Gastrocnemius medialis (tissue), 4 donors: ENCODE measurements around the gene TRAPPC3. TPM values are rescaled to one million over a fixed set of nuclear protein-coding genes. Genes with fewer than 3 reads are reported as not detected.

Source experiments
- ATAC-seq, 2 donors: fragments of 150-250 bp; one replicate each; pipeline ENCODE4 v1.9.1; 2016
- DNase-seq, 2 donors: peaks; one replicate each; pipeline ENCODE4 v3.0.0-alpha.2; 2019
- H3K27ac ChIP-seq, 4 donors: fragments of 200-600 bp; sonication (generic); 1 replicate in 1 of 4; 2 replicates in 3 of 4; pipeline ENCODE4 v1.5.1; 2016 to 2018; ENCODE audit warnings: mild to moderate bottlenecking in 2 of 4, moderate library complexity in 1 of 4
- H3K27me3 ChIP-seq, 3 donors: fragments of 200-600 bp; sonication (generic) in 2 of 3; 1 replicate in 1 of 3; 2 replicates in 2 of 3; pipeline versions ENCODE4 v1.5.1 to v1.6.0; 2016 to 2019; ENCODE audit warnings: mild to moderate bottlenecking in 1 of 3, moderate library complexity in 1 of 3
- H3K36me3 ChIP-seq, 2 donors: fragments of 200-600 bp; sonication (generic) in 1 of 2; one replicate each; pipeline ENCODE4 v1.5.1; 2017 to 2018
- H3K4me1 ChIP-seq, 2 donors: fragments of 200-600 bp; sonication (generic) in 1 of 2; one replicate each; pipeline ENCODE4 v1.5.1; 2016 to 2017; ENCODE audit warnings: mild to moderate bottlenecking in 2 of 2
- H3K4me3 ChIP-seq, 4 donors: fragments of 200-600 bp; sonication (generic) in 3 of 4; 1 replicate in 1 of 4; 2 replicates in 3 of 4; pipeline ENCODE4 v1.5.1; 2016 to 2019; ENCODE audit warnings: mild to moderate bottlenecking in 2 of 4
- H3K9me3 ChIP-seq, 3 donors: fragments of 200-600 bp; sonication (generic) in 2 of 3; 1 replicate in 1 of 3; 2 replicates in 2 of 3; pipeline ENCODE4 v1.5.1; 2016 to 2019
- POLR2A ChIP-seq, 2 donors: fragments of 450-650 bp; IDR thresholded peaks; one replicate each; pipeline ENCODE4 v1.6.1; 2017; ENCODE audit warnings: antibody characterized with exemption in 2 of 2, mild to moderate bottlenecking in 2 of 2, moderate library complexity in 2 of 2
- in situ Hi-C, 4 donors: fragments of 200-750 bp; cut with MboI; loops; one replicate each; pipeline versions ENCODE4 v1.15.0 to v1.8.0; 2017; ENCODE audit warnings: low sequenced_read_pairs in 4 of 4
- intact Hi-C: fragments of 100-400 bp; cut with DNase I; formaldehyde crosslinking; loops from one replicate; pipeline ENCODE4 v1.15.1; 2023; ENCODE audit warnings: low total_unique reads
- total RNA-seq, 4 donors: library from RNA; depleted of rRNA; stranded (reverse); fragments of >200 nt; gene quantifications; one replicate each; pipeline versions ENCODE4 v1.1.0 to v1.2.3, GENCODE V29; 2016
- TF ChIP-seq, protein P1 (sequence below), 5 experiments: fragments of 450-650 bp in 3 of 5; fragments of 200-600 bp in 2 of 5; sonication (generic) in 2 of 5; IDR thresholded peaks in 4 of 5; conservative IDR thresholded peaks in 1 of 5; 1 replicate in 4 of 5; 2 replicates in 1 of 5; pipeline ENCODE4 v1.5.1; 2016 to 2019; ENCODE audit warnings: antibody characterized with exemption in 5 of 5, mild to moderate bottlenecking in 3 of 5, moderate library complexity in 3 of 5

Gene TRAPPC3
- total RNA-seq, 4 donors from 2014 or later = 57.5 to 72.4 (median 63.5) TPM

DNA sequence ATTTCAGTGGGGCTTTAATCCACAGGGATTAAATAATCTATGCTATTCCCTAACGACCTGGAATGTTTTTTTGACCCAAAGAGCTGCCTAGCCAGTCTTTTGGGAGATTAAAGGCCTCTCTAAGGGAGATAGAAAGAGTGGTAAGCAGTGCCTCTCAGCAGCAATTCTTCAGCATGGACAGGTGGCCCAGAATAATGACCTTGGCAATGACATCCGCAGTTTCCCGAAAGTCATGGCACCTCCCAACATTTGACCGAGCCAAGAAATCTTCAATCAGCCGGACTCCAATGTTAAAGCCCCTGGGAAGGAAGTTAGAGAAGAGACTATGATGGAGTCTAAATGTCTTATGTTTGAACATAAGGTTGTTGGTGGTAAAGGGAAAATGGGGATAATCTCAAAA, 9.8 kb downstream of the TRAPPC3 start:
- in situ Hi-C loops = no loop called here

DNA sequence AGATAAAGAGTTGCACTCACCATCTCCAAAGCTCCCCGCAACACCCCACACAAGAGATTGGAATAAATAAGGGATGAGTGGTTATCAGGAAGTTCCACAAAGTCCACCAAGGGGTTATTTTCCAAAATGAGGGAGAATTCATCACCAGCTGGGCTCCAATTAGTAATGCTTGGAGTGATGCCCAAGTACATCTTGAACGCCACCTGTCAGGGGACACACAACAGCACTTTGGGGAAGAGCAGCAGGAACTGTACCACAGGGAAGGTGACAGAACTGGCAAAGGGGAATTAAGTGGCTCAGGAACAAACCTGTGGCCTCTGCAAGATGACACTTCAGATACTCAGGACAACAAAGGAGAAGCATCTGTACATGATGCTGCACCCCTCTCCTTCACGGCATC, 11.5 kb downstream of the TRAPPC3 start:
- Histone ChIP-seq H3K4me1 (peaks cover 28 to 58% of the 10 kb centered on the region in 2 donors), H3K27me3 (no peaks in the 10 kb centered on the region), H3K36me3 (peaks cover 0 to 36% of the 10 kb centered on the region in 2 donors), H3K9me3 (no peaks in the 10 kb centered on the region), H3K27ac (peak overlapping the region in 1 of 4 donors; percentile 15), H3K4me3 (no peak overlapping the region)
- ATAC-seq = no peak
- no peak for DNase-seq
- in situ Hi-C loops = no loop called here
- TF ChIP-seq POLR2A (IDR thresholded peaks at IDR 0.05) = no peak
- TF ChIP-seq, protein P1, sequence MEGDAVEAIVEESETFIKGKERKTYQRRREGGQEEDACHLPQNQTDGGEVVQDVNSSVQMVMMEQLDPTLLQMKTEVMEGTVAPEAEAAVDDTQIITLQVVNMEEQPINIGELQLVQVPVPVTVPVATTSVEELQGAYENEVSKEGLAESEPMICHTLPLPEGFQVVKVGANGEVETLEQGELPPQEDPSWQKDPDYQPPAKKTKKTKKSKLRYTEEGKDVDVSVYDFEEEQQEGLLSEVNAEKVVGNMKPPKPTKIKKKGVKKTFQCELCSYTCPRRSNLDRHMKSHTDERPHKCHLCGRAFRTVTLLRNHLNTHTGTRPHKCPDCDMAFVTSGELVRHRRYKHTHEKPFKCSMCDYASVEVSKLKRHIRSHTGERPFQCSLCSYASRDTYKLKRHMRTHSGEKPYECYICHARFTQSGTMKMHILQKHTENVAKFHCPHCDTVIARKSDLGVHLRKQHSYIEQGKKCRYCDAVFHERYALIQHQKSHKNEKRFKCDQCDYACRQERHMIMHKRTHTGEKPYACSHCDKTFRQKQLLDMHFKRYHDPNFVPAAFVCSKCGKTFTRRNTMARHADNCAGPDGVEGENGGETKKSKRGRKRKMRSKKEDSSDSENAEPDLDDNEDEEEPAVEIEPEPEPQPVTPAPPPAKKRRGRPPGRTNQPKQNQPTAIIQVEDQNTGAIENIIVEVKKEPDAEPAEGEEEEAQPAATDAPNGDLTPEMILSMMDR (IDR thresholded peaks at IDR 0.05 in 4 of 5, conservative IDR thresholded peaks at IDR 0.05 in 1 of 5) = no peak
- intact Hi-C loops = no loop called here

More for the DNA sequence above, 9.8 kb downstream of the TRAPPC3 start:
- TF ChIP-seq, protein P1 (IDR thresholded peaks at IDR 0.05 in 4 of 5, conservative IDR thresholded peaks at IDR 0.05 in 1 of 5) = no peak
- no peak for TF ChIP-seq POLR2A (IDR thresholded peaks at IDR 0.05)
- Histone ChIP-seq H3K36me3 (peaks cover 0 to 36% of the 10 kb centered on the region in 2 donors), H3K4me1 (peaks cover 32 to 65% of the 10 kb centered on the region in 2 donors), H3K27ac (peak overlapping the region in 2 of 4 donors; percentile 1 to 5), H3K9me3 (no peaks in the 10 kb centered on the region), H3K4me3 (no peak overlapping the region), H3K27me3 (no peaks in the 10 kb centered on the region)
- no peak for ATAC-seq
- intact Hi-C loops = no loop called here
- no peak for DNase-seq

DNA sequence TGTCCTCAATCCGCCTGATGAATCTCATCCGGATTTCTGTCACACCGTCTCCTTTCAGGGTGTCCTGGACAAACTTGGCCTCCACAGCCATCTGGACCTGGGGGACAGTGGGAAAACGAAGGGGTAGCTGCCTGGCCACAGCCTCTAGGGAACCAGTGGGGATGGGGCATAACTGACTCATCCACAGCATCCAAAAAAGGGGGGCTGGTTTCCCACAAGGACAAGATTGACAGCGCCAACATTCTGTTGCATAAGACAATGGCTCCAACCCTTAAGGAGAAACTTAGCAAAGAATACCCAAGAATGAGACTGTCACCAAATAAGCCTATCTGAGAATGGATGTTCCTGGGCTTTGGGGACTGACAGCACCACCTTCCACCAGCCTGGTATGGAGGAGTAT, 12.1 kb downstream of the TRAPPC3 start:
- ATAC-seq (peak in 1 of 2 donors; percentile 12), DNase-seq (no peak)
- peaks cover 25 to 52% of the 10 kb centered on the region in 2 donors for H3K4me1 ChIP-seq
- H3K27me3 ChIP-seq = no peaks in the 10 kb centered on the region
- intact Hi-C loops = no loop called here
- no peaks in the 10 kb centered on the region for H3K9me3 ChIP-seq
- H3K4me3 ChIP-seq = no peak overlapping the region
- in situ Hi-C loops = no loop called here
- peaks cover 0 to 36% of the 10 kb centered on the region in 2 donors for H3K36me3 ChIP-seq
- TF ChIP-seq, protein P1 (IDR thresholded peaks at IDR 0.05 in 4 of 5, conservative IDR thresholded peaks at IDR 0.05 in 1 of 5) = no peak
- no peak for TF ChIP-seq POLR2A (IDR thresholded peaks at IDR 0.05)
- H3K27ac ChIP-seq = peak overlapping the region; percentile 43 to 74 (median 64)

DNA sequence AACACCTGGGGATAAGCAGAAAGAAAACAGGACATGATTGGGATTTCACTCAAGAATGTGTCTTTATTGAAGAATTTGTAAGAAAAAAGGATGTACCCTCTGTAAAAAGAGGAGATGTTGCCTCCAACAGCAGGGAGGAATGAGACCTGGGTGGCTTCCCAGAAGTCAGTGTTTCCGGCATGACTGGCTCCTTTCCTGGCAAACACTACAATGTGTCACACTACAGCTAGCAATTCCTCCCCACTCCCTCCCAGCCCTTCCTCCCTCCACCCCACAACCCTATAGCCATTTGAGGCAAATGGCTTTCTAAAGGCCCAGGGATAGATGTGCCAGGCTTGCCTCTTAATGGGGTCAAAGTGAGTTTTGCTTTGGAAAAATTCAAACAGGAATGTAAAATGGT, 12.8 kb downstream of the TRAPPC3 start:
- intact Hi-C loops = no loop called here
- peak in 1 of 2 donors; percentile 62 for DNase-seq
- no peaks in the 10 kb centered on the region for H3K9me3 ChIP-seq
- H3K27me3 ChIP-seq = no peaks in the 10 kb centered on the region
- no peak overlapping the region for H3K4me3 ChIP-seq
- H3K27ac ChIP-seq = peak overlapping the region; percentile 43 to 74 (median 64)
- peak; percentile 83 to 89 for ATAC-seq
- H3K36me3 ChIP-seq = peaks cover 0 to 36% of the 10 kb centered on the region in 2 donors
- peaks cover 23 to 47% of the 10 kb centered on the region in 2 donors for H3K4me1 ChIP-seq
- in situ Hi-C loops = no loop called here
- TF ChIP-seq, protein P1 (IDR thresholded peaks at IDR 0.05 in 4 of 5, conservative IDR thresholded peaks at IDR 0.05 in 1 of 5) = no peak
- no peak for TF ChIP-seq POLR2A (IDR thresholded peaks at IDR 0.05)

DNA sequence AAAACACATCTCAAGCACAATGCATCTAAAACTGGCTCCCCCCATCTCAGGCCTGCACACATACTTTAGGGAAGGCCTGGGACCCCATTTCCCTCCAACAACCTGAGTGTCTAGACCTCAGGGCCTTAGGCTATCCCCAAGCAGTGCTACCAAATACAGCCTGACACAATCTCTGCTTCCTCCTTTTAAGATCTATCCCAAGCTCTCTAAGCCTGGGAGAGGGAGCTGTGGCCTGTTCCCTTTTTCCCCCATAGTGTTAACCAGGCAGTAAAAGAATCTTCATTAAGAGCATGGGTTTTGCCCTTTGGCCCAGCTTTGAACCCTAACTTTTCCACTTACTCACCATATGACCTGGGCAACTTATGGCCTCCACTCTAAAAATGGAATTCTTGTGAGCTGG, 13.5 kb downstream of the TRAPPC3 start:
- DNase-seq (no peak), ATAC-seq (no peak)
- TF ChIP-seq, protein P1 (IDR thresholded peaks at IDR 0.05 in 4 of 5, conservative IDR thresholded peaks at IDR 0.05 in 1 of 5) = no peak
- TF ChIP-seq POLR2A (IDR thresholded peaks at IDR 0.05) = no peak
- intact Hi-C loops (loop anchor here (2.0 kb wide), 1 partner anchor 37 kb away; no protein-coding TSS in a partner anchor), in situ Hi-C loops (no loop called here)
- Histone ChIP-seq H3K27ac (peak overlapping the region; percentile 43 to 74 (median 64)), H3K9me3 (no peaks in the 10 kb centered on the region), H3K36me3 (peaks cover 0 to 36% of the 10 kb centered on the region in 2 donors), H3K27me3 (no peaks in the 10 kb centered on the region), H3K4me3 (no peak overlapping the region), H3K4me1 (peaks cover 23 to 47% of the 10 kb centered on the region in 2 donors)
